ENCODE results near the gene CCDC93. TPM values are rescaled to one million over a fixed set of nuclear protein-coding genes. Genes with fewer than 3 reads are reported as not detected.

CCDC93 gene
- polyA plus RNA-seq, 1 donor from 2014 or later, result 98.4 TPM

- Histone ChIP-seq H3K9ac (ENCODE audit: low read length) (peak overlapping the region; percentile 3), H3K9me2 (ENCODE audit: insufficient read depth, low read length) (no peaks in the 10 kb centered on the region), H3K9me3 (ENCODE audit: low read length) (no peaks in the 10 kb centered on the region), H3K36me3 (ENCODE audit: insufficient read depth, low read length) (no peaks in the 10 kb centered on the region), H4K20me1 (ENCODE audit: insufficient read depth) (no peaks in the 10 kb centered on the region), H3K27me3 (ENCODE audit: insufficient read depth, low read depth, low read length) (no peaks in the 10 kb centered on the region), H3K4me2 (ENCODE audit: low read length) (no peak overlapping the region), H2AFZ (ENCODE audit: low read depth, low read length) (no peak overlapping the region), H3F3A (ENCODE audit: insufficient read depth, low read length, poor library complexity, severe bottlenecking) (no peaks in the 10 kb centered on the region), H3K4me3 (ENCODE audit: low read length) (peak overlapping the region; percentile 6), H3K79me2 (replicated peaks; ENCODE audit: insufficient read depth, low read length) (no peaks in the 10 kb centered on the region), H3K27ac (ENCODE audit: low read length) (peak overlapping the region; percentile 82)
- TF ChIP-seq, protein P1, sequence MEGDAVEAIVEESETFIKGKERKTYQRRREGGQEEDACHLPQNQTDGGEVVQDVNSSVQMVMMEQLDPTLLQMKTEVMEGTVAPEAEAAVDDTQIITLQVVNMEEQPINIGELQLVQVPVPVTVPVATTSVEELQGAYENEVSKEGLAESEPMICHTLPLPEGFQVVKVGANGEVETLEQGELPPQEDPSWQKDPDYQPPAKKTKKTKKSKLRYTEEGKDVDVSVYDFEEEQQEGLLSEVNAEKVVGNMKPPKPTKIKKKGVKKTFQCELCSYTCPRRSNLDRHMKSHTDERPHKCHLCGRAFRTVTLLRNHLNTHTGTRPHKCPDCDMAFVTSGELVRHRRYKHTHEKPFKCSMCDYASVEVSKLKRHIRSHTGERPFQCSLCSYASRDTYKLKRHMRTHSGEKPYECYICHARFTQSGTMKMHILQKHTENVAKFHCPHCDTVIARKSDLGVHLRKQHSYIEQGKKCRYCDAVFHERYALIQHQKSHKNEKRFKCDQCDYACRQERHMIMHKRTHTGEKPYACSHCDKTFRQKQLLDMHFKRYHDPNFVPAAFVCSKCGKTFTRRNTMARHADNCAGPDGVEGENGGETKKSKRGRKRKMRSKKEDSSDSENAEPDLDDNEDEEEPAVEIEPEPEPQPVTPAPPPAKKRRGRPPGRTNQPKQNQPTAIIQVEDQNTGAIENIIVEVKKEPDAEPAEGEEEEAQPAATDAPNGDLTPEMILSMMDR (IDR thresholded peaks at IDR 0.05; ENCODE audit: poor library complexity, severe bottlenecking), result no peak
- TF ChIP-seq REST (IDR thresholded peaks at IDR 0.05; ENCODE audit: borderline replicate concordance), result no peak
- no peak for TF ChIP-seq EZH2 (IDR thresholded peaks at IDR 0.05; ENCODE audit: borderline replicate concordance, insufficient read depth, low read length, poor library complexity, severe bottlenecking)
- TF ChIP-seq EP300 (conservative IDR thresholded peaks at IDR 0.05; ENCODE audit: poor library complexity, severe bottlenecking), result no peak
- no peak for TF ChIP-seq TAF1 (IDR thresholded peaks at IDR 0.05; ENCODE audit: low read depth)
- TF ChIP-seq RAD21 (conservative IDR thresholded peaks at IDR 0.05), result no peak
- no peak for TF ChIP-seq MXI1 (conservative IDR thresholded peaks at IDR 0.05; ENCODE audit: poor library complexity, severe bottlenecking)
- TF ChIP-seq SMC3 (conservative IDR thresholded peaks at IDR 0.05; ENCODE audit: poor library complexity), result no peak
- no peak for TF ChIP-seq POLR2AphosphoS5 (IDR thresholded peaks at IDR 0.05)
Observed at GRCh38 chr2:118049816-118050140, 35.9 kb upstream of the CCDC93 start.

- Histone ChIP-seq H3F3A (ENCODE audit: insufficient read depth, low read length, poor library complexity, severe bottlenecking) (no peaks in the 10 kb centered on the region), H2AFZ (ENCODE audit: low read depth, low read length) (no peak overlapping the region), H3K36me3 (ENCODE audit: insufficient read depth, low read length) (no peaks in the 10 kb centered on the region), H3K27ac (ENCODE audit: low read length) (no peak overlapping the region), H3K4me2 (ENCODE audit: low read length) (no peak overlapping the region), H3K79me2 (replicated peaks; ENCODE audit: insufficient read depth, low read length) (no peaks in the 10 kb centered on the region), H3K4me3 (ENCODE audit: low read length) (no peak overlapping the region), H3K9me2 (ENCODE audit: insufficient read depth, low read length) (no peaks in the 10 kb centered on the region), H3K9me3 (ENCODE audit: low read length) (no peaks in the 10 kb centered on the region), H4K20me1 (ENCODE audit: insufficient read depth) (no peaks in the 10 kb centered on the region), H3K9ac (ENCODE audit: low read length) (peak overlapping the region; percentile 3), H3K27me3 (ENCODE audit: insufficient read depth, low read depth, low read length) (no peaks in the 10 kb centered on the region)
- TF ChIP-seq POLR2AphosphoS5 (IDR thresholded peaks at IDR 0.05) (no peak), TAF1 (IDR thresholded peaks at IDR 0.05; ENCODE audit: low read depth) (no peak), EP300 (conservative IDR thresholded peaks at IDR 0.05; ENCODE audit: poor library complexity, severe bottlenecking) (no peak), RAD21 (conservative IDR thresholded peaks at IDR 0.05) (no peak), REST (IDR thresholded peaks at IDR 0.05; ENCODE audit: borderline replicate concordance) (no peak), EZH2 (IDR thresholded peaks at IDR 0.05; ENCODE audit: borderline replicate concordance, insufficient read depth, low read length, poor library complexity, severe bottlenecking) (no peak), MXI1 (conservative IDR thresholded peaks at IDR 0.05; ENCODE audit: poor library complexity, severe bottlenecking) (no peak), SMC3 (conservative IDR thresholded peaks at IDR 0.05; ENCODE audit: poor library complexity) (no peak)
- TF ChIP-seq, protein P1 (IDR thresholded peaks at IDR 0.05; ENCODE audit: poor library complexity, severe bottlenecking), result no peak
Observed at GRCh38 chr2:118049140-118049815, 35.4 kb upstream of the CCDC93 start.

Measured in neural cell (in vitro differentiated cells).